HG03095 (cell line): ENCODE data around the gene WNT4.

Experiments used
- ATAC-seq: cut with Tn5 transposase; IDR thresholded peaks from one replicate; pipeline ENCODE4 v1.9.1; 2021; ENCODE audit warnings: moderate library complexity; ENCODE audit not compliant: unreplicated experiment

The WNT4 gene

GRCh38 chr1:22132517-22133235 lies 10.2 kb downstream of the WNT4 start:
- no peak for ATAC-seq

GRCh38 chr1:22131875-22132486 lies 10.9 kb downstream of the WNT4 start:
- ATAC-seq, result no peak

- ATAC-seq, result no peak
These were observed 11.8 kb downstream of the WNT4 start for GRCh38 chr1:22131062-22131461.

- no peak for ATAC-seq
These were observed 13.3 kb downstream of the WNT4 start for GRCh38 chr1:22129501-22130117.

GRCh38 chr1:22128392-22128791 lies 14.5 kb downstream of the WNT4 start:
- ATAC-seq, result no peak

GRCh38 chr1:22127731-22128130 lies 15.2 kb downstream of the WNT4 start:
- ATAC-seq, result no peak

- ATAC-seq, result no peak
These were observed 15.6 kb downstream of the WNT4 start for GRCh38 chr1:22127248-22127647.

- ATAC-seq, result no peak
These were observed 16.4 kb downstream of the WNT4 start for GRCh38 chr1:22126531-22126930.

- no peak for ATAC-seq
These were observed 18.2 kb downstream of the WNT4 start for GRCh38 chr1:22124592-22125229.

GRCh38 chr1:22123901-22124404 lies 18.9 kb downstream of the WNT4 start:
- ATAC-seq, result no peak

- no peak for ATAC-seq
These were observed 19.9 kb downstream of the WNT4 start for GRCh38 chr1:22123071-22123390.

- ATAC-seq, result no peak
These were observed 20.4 kb downstream of the WNT4 start for GRCh38 chr1:22122273-22123070.

- ATAC-seq, result no peak
These were observed 21.4 kb downstream of the WNT4 start for GRCh38 chr1:22121421-22121911.

- no peak for ATAC-seq
These were observed 22.5 kb downstream of the WNT4 start for GRCh38 chr1:22120469-22120790.

GRCh38 chr1:22119626-22120468 lies 23.1 kb downstream of the WNT4 start:
- ATAC-seq, result no peak

GRCh38 chr1:22118291-22118992 lies 24.5 kb downstream of the WNT4 start:
- no peak for ATAC-seq

GRCh38 chr1:22117851-22118250 lies 25.0 kb downstream of the WNT4 start:
- ATAC-seq, result no peak

GRCh38 chr1:22117238-22117637 lies 25.7 kb downstream of the WNT4 start:
- no peak for ATAC-seq

GRCh38 chr1:22115286-22115685 lies 27.6 kb downstream of the WNT4 start:
- no peak for ATAC-seq
